Dendritic cell treated with granulocyte-macrophage colony-stimulating factor and Interleukin-4, amounts not matched to agents 40 ng/mL and 50 ng/mL, for 4 days (primary cell): ENCODE measurements around the gene CROCC.
"Not testable (repeated sequence)": the region's sequence is repeated elsewhere in the genome, so short reads cannot be mapped to it uniquely, and the experiment has no call there.

Source experiments
- H3K27ac Mint-ChIP-seq: one replicate; pipeline ENCODE4 v1.8.0; 2022; ENCODE audit warnings: mild to moderate bottlenecking, mixed read lengths
- H3K27me3 Mint-ChIP-seq: one replicate; pipeline ENCODE4 v1.8.0; 2022; ENCODE audit warnings: mild to moderate bottlenecking, mixed read lengths
- H3K36me3 Mint-ChIP-seq: one replicate; pipeline ENCODE4 v1.8.0; 2022; ENCODE audit warnings: low read depth, mixed read lengths
- H3K4me1 Mint-ChIP-seq: one replicate; pipeline ENCODE4 v1.8.0; 2022; ENCODE audit warnings: low read depth, mixed read lengths
- H3K4me3 Mint-ChIP-seq: one replicate; pipeline ENCODE4 v1.8.0; 2022; ENCODE audit warnings: mild to moderate bottlenecking, moderate library complexity, mixed read lengths
- H3K9me3 Mint-ChIP-seq: one replicate; pipeline ENCODE4 v1.8.0; 2022; ENCODE audit warnings: mixed read lengths
- intact Hi-C: fragments of 100-400 bp; cut with micrococcal nuclease; formaldehyde crosslinking; loops from one replicate; pipeline ENCODE4 v1.15.0; 2022

Gene CROCC

GRCh38 chr1:16904560-16905109 is 17.1 kb upstream of the CROCC start:
- Mint-ChIP-seq H3K4me1 (peaks cover 28% of the 10 kb centered on the region), H3K9me3 (no peaks in the 10 kb centered on the region), H3K27ac (no peak overlapping the region), H3K27me3 (no peaks in the 10 kb centered on the region), H3K36me3 (no peaks in the 10 kb centered on the region), H3K4me3 (no peak overlapping the region)
- intact Hi-C loops = no loop called here

- Mint-ChIP-seq H3K9me3 (no peaks in the 10 kb centered on the region), H3K36me3 (no peaks in the 10 kb centered on the region), H3K4me3 (no peak overlapping the region), H3K4me1 (peaks cover 28% of the 10 kb centered on the region), H3K27ac (no peak overlapping the region), H3K27me3 (no peaks in the 10 kb centered on the region)
- intact Hi-C loops = no loop called here
These were observed 16.4 kb upstream of the CROCC start for GRCh38 chr1:16905110-16905867.

- intact Hi-C loops = no loop called here
- no peak overlapping the region for H3K27ac Mint-ChIP-seq
- H3K4me3 Mint-ChIP-seq = no peak overlapping the region
- no peaks in the 10 kb centered on the region for H3K9me3 Mint-ChIP-seq
- no peaks in the 10 kb centered on the region for H3K27me3 Mint-ChIP-seq
- peaks cover 24% of the 10 kb centered on the region for H3K4me1 Mint-ChIP-seq
- H3K36me3 Mint-ChIP-seq = no peaks in the 10 kb centered on the region
These were observed 15.6 kb upstream of the CROCC start for GRCh38 chr1:16905868-16906702.

GRCh38 chr1:16906873-16907272 is 14.9 kb upstream of the CROCC start:
- no peaks in the 10 kb centered on the region for H3K27me3 Mint-ChIP-seq
- H3K9me3 Mint-ChIP-seq = no peaks in the 10 kb centered on the region
- H3K27ac Mint-ChIP-seq = no peak overlapping the region
- no peak overlapping the region for H3K4me3 Mint-ChIP-seq
- peaks cover 21% of the 10 kb centered on the region for H3K4me1 Mint-ChIP-seq
- intact Hi-C loops = no loop called here
- H3K36me3 Mint-ChIP-seq = no peaks in the 10 kb centered on the region

- Mint-ChIP-seq H3K4me1 (peaks cover 29% of the 10 kb centered on the region), H3K4me3 (no peak overlapping the region), H3K9me3 (no peaks in the 10 kb centered on the region), H3K27ac (no peak overlapping the region), H3K27me3 (no peaks in the 10 kb centered on the region), H3K36me3 (no peaks in the 10 kb centered on the region)
- intact Hi-C loops = no loop called here
These were observed 13.6 kb upstream of the CROCC start for GRCh38 chr1:16907870-16908758.

- H3K36me3 Mint-ChIP-seq, H3K4me3 Mint-ChIP-seq, H3K9me3 Mint-ChIP-seq, intact Hi-C loops: not testable (repeated sequence)
- Mint-ChIP-seq H3K27me3 (peaks cover 12% of the 10 kb centered on the region), H3K4me1 (peaks cover 48% of the 10 kb centered on the region), H3K27ac (peak overlapping the region; percentile 89)
These were observed 9.6 kb upstream of the CROCC start for GRCh38 chr1:16911851-16912721.

- Mint-ChIP-seq H3K4me1 (peaks cover 42% of the 10 kb centered on the region), H3K27me3 (peaks cover 12% of the 10 kb centered on the region), H3K27ac (peak overlapping the region; percentile 89), H3K4me3 (peak overlapping the region; percentile 82)
- H3K9me3 Mint-ChIP-seq, H3K36me3 Mint-ChIP-seq, intact Hi-C loops: not testable (repeated sequence)
These were observed 9.0 kb upstream of the CROCC start for GRCh38 chr1:16912742-16913141.

GRCh38 chr1:16913181-16913832 is 8.4 kb upstream of the CROCC start:
- Mint-ChIP-seq H3K27me3 (peaks cover 12% of the 10 kb centered on the region), H3K9me3 (no peaks in the 10 kb centered on the region), H3K36me3 (no peaks in the 10 kb centered on the region), H3K4me3 (peak overlapping the region; percentile 82), H3K27ac (peak overlapping the region; percentile 89), H3K4me1 (peaks cover 39% of the 10 kb centered on the region)
- intact Hi-C loops = no loop called here

- Mint-ChIP-seq H3K27ac (peak overlapping the region; percentile 89), H3K27me3 (peaks cover 12% of the 10 kb centered on the region), H3K9me3 (no peaks in the 10 kb centered on the region), H3K4me3 (peak overlapping the region; percentile 82), H3K36me3 (no peaks in the 10 kb centered on the region), H3K4me1 (peaks cover 39% of the 10 kb centered on the region)
- intact Hi-C loops = no loop called here
These were observed 7.7 kb upstream of the CROCC start for GRCh38 chr1:16913833-16914662.

- H3K4me1 Mint-ChIP-seq = peaks cover 39% of the 10 kb centered on the region
- peak overlapping the region; percentile 82 for H3K4me3 Mint-ChIP-seq
- H3K9me3 Mint-ChIP-seq, H3K36me3 Mint-ChIP-seq, intact Hi-C loops: not testable (repeated sequence)
- peaks cover 12% of the 10 kb centered on the region for H3K27me3 Mint-ChIP-seq
- peak overlapping the region; percentile 85 for H3K27ac Mint-ChIP-seq
These were observed 6.7 kb upstream of the CROCC start for GRCh38 chr1:16914928-16915626.

- Mint-ChIP-seq H3K4me3 (no peak overlapping the region), H3K9me3 (no peaks in the 10 kb centered on the region), H3K4me1 (peaks cover 39% of the 10 kb centered on the region), H3K36me3 (no peaks in the 10 kb centered on the region), H3K27me3 (peaks cover 12% of the 10 kb centered on the region), H3K27ac (peak overlapping the region; percentile 85)
- intact Hi-C loops = no loop called here
These were observed 6.1 kb upstream of the CROCC start for GRCh38 chr1:16915627-16915973.
